ENCODE measurements around the gene FOXA1. TPM values are rescaled to one million over a fixed set of nuclear protein-coding genes. Genes with fewer than 3 reads are reported as not detected.

The FOXA1 gene
- total and polyA plus RNA-seq, 2 of the 8 experiments (the other 6 are each of a cell fraction or from before 2014, with no cell fraction given), result 0.08 to 0.20 TPM

DNA sequence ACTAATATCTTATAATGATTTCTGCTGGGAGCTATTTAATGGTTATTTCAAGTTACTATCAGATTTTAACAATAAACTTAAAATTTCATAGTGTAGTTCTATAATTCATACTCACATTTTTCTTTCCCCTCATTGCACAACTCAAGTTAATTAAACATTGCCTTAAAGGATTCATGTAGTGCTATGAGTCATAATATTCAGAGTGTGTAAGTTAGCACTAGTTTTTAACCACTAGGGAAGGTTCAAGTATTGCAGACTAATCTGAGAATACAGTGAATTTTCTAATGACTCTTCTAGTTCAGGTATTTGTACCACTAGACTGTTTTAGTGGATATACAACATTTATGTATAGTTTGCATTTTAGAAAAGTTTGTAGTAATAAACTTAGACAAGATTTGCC lies 49.9 kb downstream of the FOXA1 start (continued):
- TF ChIP-seq, protein P1, sequence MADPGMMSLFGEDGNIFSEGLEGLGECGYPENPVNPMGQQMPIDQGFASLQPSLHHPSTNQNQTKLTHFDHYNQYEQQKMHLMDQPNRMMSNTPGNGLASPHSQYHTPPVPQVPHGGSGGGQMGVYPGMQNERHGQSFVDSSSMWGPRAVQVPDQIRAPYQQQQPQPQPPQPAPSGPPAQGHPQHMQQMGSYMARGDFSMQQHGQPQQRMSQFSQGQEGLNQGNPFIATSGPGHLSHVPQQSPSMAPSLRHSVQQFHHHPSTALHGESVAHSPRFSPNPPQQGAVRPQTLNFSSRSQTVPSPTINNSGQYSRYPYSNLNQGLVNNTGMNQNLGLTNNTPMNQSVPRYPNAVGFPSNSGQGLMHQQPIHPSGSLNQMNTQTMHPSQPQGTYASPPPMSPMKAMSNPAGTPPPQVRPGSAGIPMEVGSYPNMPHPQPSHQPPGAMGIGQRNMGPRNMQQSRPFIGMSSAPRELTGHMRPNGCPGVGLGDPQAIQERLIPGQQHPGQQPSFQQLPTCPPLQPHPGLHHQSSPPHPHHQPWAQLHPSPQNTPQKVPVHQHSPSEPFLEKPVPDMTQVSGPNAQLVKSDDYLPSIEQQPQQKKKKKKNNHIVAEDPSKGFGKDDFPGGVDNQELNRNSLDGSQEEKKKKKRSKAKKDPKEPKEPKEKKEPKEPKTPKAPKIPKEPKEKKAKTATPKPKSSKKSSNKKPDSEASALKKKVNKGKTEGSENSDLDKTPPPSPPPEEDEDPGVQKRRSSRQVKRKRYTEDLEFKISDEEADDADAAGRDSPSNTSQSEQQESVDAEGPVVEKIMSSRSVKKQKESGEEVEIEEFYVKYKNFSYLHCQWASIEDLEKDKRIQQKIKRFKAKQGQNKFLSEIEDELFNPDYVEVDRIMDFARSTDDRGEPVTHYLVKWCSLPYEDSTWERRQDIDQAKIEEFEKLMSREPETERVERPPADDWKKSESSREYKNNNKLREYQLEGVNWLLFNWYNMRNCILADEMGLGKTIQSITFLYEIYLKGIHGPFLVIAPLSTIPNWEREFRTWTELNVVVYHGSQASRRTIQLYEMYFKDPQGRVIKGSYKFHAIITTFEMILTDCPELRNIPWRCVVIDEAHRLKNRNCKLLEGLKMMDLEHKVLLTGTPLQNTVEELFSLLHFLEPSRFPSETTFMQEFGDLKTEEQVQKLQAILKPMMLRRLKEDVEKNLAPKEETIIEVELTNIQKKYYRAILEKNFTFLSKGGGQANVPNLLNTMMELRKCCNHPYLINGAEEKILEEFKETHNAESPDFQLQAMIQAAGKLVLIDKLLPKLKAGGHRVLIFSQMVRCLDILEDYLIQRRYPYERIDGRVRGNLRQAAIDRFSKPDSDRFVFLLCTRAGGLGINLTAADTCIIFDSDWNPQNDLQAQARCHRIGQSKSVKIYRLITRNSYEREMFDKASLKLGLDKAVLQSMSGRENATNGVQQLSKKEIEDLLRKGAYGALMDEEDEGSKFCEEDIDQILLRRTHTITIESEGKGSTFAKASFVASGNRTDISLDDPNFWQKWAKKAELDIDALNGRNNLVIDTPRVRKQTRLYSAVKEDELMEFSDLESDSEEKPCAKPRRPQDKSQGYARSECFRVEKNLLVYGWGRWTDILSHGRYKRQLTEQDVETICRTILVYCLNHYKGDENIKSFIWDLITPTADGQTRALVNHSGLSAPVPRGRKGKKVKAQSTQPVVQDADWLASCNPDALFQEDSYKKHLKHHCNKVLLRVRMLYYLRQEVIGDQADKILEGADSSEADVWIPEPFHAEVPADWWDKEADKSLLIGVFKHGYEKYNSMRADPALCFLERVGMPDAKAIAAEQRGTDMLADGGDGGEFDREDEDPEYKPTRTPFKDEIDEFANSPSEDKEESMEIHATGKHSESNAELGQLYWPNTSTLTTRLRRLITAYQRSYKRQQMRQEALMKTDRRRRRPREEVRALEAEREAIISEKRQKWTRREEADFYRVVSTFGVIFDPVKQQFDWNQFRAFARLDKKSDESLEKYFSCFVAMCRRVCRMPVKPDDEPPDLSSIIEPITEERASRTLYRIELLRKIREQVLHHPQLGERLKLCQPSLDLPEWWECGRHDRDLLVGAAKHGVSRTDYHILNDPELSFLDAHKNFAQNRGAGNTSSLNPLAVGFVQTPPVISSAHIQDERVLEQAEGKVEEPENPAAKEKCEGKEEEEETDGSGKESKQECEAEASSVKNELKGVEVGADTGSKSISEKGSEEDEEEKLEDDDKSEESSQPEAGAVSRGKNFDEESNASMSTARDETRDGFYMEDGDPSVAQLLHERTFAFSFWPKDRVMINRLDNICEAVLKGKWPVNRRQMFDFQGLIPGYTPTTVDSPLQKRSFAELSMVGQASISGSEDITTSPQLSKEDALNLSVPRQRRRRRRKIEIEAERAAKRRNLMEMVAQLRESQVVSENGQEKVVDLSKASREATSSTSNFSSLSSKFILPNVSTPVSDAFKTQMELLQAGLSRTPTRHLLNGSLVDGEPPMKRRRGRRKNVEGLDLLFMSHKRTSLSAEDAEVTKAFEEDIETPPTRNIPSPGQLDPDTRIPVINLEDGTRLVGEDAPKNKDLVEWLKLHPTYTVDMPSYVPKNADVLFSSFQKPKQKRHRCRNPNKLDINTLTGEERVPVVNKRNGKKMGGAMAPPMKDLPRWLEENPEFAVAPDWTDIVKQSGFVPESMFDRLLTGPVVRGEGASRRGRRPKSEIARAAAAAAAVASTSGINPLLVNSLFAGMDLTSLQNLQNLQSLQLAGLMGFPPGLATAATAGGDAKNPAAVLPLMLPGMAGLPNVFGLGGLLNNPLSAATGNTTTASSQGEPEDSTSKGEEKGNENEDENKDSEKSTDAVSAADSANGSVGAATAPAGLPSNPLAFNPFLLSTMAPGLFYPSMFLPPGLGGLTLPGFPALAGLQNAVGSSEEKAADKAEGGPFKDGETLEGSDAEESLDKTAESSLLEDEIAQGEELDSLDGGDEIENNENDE (IDR thresholded peaks at IDR 0.05; ENCODE audit: insufficient replicate concordance, low read length), result no peak
- TF ChIP-seq SP2 (IDR thresholded peaks at IDR 0.05; ENCODE audit: low read length) (no peak), RAD21 (IDR thresholded peaks at IDR 0.05 in 1 of 2, conservative IDR thresholded peaks at IDR 0.05 in 1 of 2; ENCODE audit: low read depth in 2 of 2, low read length in 2 of 2) (no peak), NRF1 (IDR thresholded peaks at IDR 0.05; ENCODE audit: low read depth, low read length) (no peak), PHF8 (conservative IDR thresholded peaks at IDR 0.05; ENCODE audit: low read depth, low read length) (no peak), TEAD4 (IDR thresholded peaks at IDR 0.05; ENCODE audit: low read depth, low read length) (no peak), SUZ12 (IDR thresholded peaks at IDR 0.05; ENCODE audit: low read length) (no peak), POU5F1 (IDR thresholded peaks at IDR 0.05; ENCODE audit: low read depth, low read length) (no peak)
- TF ChIP-seq, protein P2, sequence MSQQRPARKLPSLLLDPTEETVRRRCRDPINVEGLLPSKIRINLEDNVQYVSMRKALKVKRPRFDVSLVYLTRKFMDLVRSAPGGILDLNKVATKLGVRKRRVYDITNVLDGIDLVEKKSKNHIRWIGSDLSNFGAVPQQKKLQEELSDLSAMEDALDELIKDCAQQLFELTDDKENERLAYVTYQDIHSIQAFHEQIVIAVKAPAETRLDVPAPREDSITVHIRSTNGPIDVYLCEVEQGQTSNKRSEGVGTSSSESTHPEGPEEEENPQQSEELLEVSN (IDR thresholded peaks at IDR 0.05), result no peak
